Neuronal stem cell (in vitro differentiated cells): Measurements from ENCODE around the gene SYNCRIP.
A peak's percentile ranks its signal among the peaks of the same experiment; 100 is the strongest.

ENCODE experiments used
- DNase-seq: peaks from one replicate; pipeline ENCODE4 v3.0.0-alpha.2; 2013; ENCODE audit warnings: low spot score
- H2AFZ ChIP-seq: one replicate; pipeline ENCODE4 v1.6.1; 2013; ENCODE audit warnings: mild to moderate bottlenecking, low read length, inconsistent platforms
- H2AK5ac ChIP-seq: 2 replicates; pipeline ENCODE4 v1.6.1; 2013; ENCODE audit warnings: low read depth, mild to moderate bottlenecking, inconsistent platforms, low read length, moderate library complexity, mixed read lengths
- H2BK120ac ChIP-seq: 2 replicates; pipeline ENCODE4 v1.6.1; 2013; ENCODE audit warnings: low read depth, mild to moderate bottlenecking, inconsistent platforms, low read length, moderate library complexity, mixed read lengths
- H2BK12ac ChIP-seq: one replicate; pipeline ENCODE4 v1.6.1; 2013; ENCODE audit warnings: low read length, inconsistent platforms
- H2BK15ac ChIP-seq: 2 replicates; pipeline ENCODE4 v1.6.1; 2013; ENCODE audit warnings: mild to moderate bottlenecking, low read length, inconsistent platforms, mixed read lengths
- H2BK5ac ChIP-seq: one replicate; pipeline ENCODE4 v1.6.1; 2013; ENCODE audit warnings: inconsistent platforms, mild to moderate bottlenecking, low read length, moderate library complexity
- H3K14ac ChIP-seq: one replicate; pipeline ENCODE4 v1.6.1; 2013; ENCODE audit warnings: low read length, inconsistent platforms
- H3K18ac ChIP-seq: 2 replicates; pipeline ENCODE4 v1.6.1; 2013; ENCODE audit warnings: low read length, inconsistent platforms
- H3K23ac ChIP-seq: 2 replicates; pipeline ENCODE4 v1.6.1; 2013; ENCODE audit warnings: low read depth, mild to moderate bottlenecking, mixed read lengths, low read length, inconsistent platforms; ENCODE audit not compliant: poor library complexity
- H3K27ac ChIP-seq: replicated peaks from 3 replicates; pipeline ENCODE4 v1.5.1; 2013; ENCODE audit warnings: low read length, inconsistent platforms
- H3K27me3 ChIP-seq, 3 experiments: 2 replicates each; pipeline ENCODE4 v1.6.1; 2013; ENCODE audit warnings: low read length in 3 of 3, mild to moderate bottlenecking in 2 of 3, inconsistent platforms in 1 of 3, low read depth in 1 of 3, mixed read lengths in 1 of 3, moderate library complexity in 1 of 3; ENCODE audit not compliant: control insufficient read depth in 3 of 3, insufficient read depth in 3 of 3
- H3K36me3 ChIP-seq, 2 donors: replicated peaks in 1 of 2; 2 replicates each; pipeline ENCODE4 v1.6.1; 2013; ENCODE audit warnings: low read length in 2 of 2; ENCODE audit not compliant: control insufficient read depth in 2 of 2, insufficient read depth in 2 of 2
- H3K4ac ChIP-seq: 2 replicates; pipeline ENCODE4 v1.6.1; 2013; ENCODE audit warnings: inconsistent platforms, mild to moderate bottlenecking, low read length, moderate library complexity
- H3K4me1 ChIP-seq, 2 donors: 1 replicate in 1 of 2; 2 replicates in 1 of 2; pipeline ENCODE4 v1.6.1; 2013; ENCODE audit warnings: low read length in 2 of 2, low read depth in 1 of 2; ENCODE audit not compliant: control insufficient read depth in 2 of 2, insufficient read depth in 1 of 2
- H3K4me2 ChIP-seq: one replicate; pipeline ENCODE4 v1.6.1; 2013; ENCODE audit warnings: mild to moderate bottlenecking, low read length, inconsistent platforms; ENCODE audit not compliant: insufficient read depth, poor library complexity, severe bottlenecking
- H3K4me3 ChIP-seq, 2 donors: 2 replicates each; pipeline ENCODE4 v1.5.1; 2013; ENCODE audit warnings: low read length in 2 of 2, mild to moderate bottlenecking in 2 of 2, inconsistent platforms in 1 of 2, moderate library complexity in 1 of 2
- H3K79me1 ChIP-seq: one replicate; pipeline ENCODE4 v1.6.1; 2013; ENCODE audit warnings: low read depth, mild to moderate bottlenecking, inconsistent platforms, low read length, moderate library complexity
- H3K9ac ChIP-seq: one replicate; pipeline ENCODE4 v1.6.1; 2013; ENCODE audit warnings: mild to moderate bottlenecking, low read depth, low read length, inconsistent platforms; ENCODE audit not compliant: poor library complexity
- H3K9me3 ChIP-seq, 2 donors: replicated peaks in 1 of 2; 2 replicates each; pipeline versions ENCODE3 to v1.6.1; 2013; ENCODE audit warnings: low read length in 2 of 2, mild to moderate bottlenecking in 2 of 2, inconsistent platforms in 1 of 2, low read depth in 1 of 2, mixed read lengths in 1 of 2, moderate library complexity in 1 of 2; ENCODE audit not compliant: control insufficient read depth in 2 of 2, insufficient read depth in 1 of 2
- H4K8ac ChIP-seq: one replicate; pipeline ENCODE4 v1.6.1; 2013; ENCODE audit warnings: low read depth, mild to moderate bottlenecking, inconsistent platforms, low read length, moderate library complexity
- H4K91ac ChIP-seq: one replicate; pipeline ENCODE4 v1.6.1; 2013; ENCODE audit warnings: low read length, low read depth, mild to moderate bottlenecking, inconsistent platforms; ENCODE audit not compliant: poor library complexity
- WGBS, 2 donors: extraction: QIAGEN DNeasy Blood & Tissue Kit; methylation state at CpG; one replicate each; pipeline ENCODE4 v1.1.7; 2013; ENCODE audit warnings: missing lambda C conversion rate in 2 of 2, mixed read lengths in 1 of 2; ENCODE audit not compliant: insufficient read length in 2 of 2, insufficient replicate concordance in 1 of 2; ENCODE audit errors: extremely low coverage in 2 of 2; 5-methylcytosine and 5-hydroxymethylcytosine counted together

SYNCRIP gene

GRCh38 chr6:85677234-85677956 is 34.7 kb upstream of the SYNCRIP start:
- H3K23ac ChIP-seq = no peak overlapping the region
- DNase-seq = no peak
- H2AFZ ChIP-seq = no peak overlapping the region
- no peak overlapping the region for H2AK5ac ChIP-seq
- H3K27ac ChIP-seq = no peak overlapping the region
- peak overlapping the region; percentile 37 for H3K4me2 ChIP-seq
- no peak overlapping the region for H3K9ac ChIP-seq
- peaks cover 4 to 52% of the 10 kb centered on the region in 2 donors for H3K36me3 ChIP-seq
- no peak overlapping the region for H2BK12ac ChIP-seq
- no peak overlapping the region for H2BK120ac ChIP-seq
- H3K9me3 ChIP-seq = no peaks in the 10 kb centered on the region
- no peaks in the 10 kb centered on the region for H3K27me3 ChIP-seq
- H4K8ac ChIP-seq = no peak overlapping the region
- H3K4ac ChIP-seq = no peak overlapping the region
- H4K91ac ChIP-seq = no peak overlapping the region
- no CpG with 5 or more reads among the region's 12 CpGs for WGBS, 2 donors
- no peak overlapping the region for H3K18ac ChIP-seq
- no peak overlapping the region for H2BK5ac ChIP-seq
- H2BK15ac ChIP-seq = no peak overlapping the region
- H3K14ac ChIP-seq = no peak overlapping the region
- peaks cover 2% of the 10 kb centered on the region for H3K79me1 ChIP-seq
- peaks cover 4 to 12% of the 10 kb centered on the region in 2 donors for H3K4me1 ChIP-seq
- peak overlapping the region; percentile 90 to 95 for H3K4me3 ChIP-seq

DNA sequence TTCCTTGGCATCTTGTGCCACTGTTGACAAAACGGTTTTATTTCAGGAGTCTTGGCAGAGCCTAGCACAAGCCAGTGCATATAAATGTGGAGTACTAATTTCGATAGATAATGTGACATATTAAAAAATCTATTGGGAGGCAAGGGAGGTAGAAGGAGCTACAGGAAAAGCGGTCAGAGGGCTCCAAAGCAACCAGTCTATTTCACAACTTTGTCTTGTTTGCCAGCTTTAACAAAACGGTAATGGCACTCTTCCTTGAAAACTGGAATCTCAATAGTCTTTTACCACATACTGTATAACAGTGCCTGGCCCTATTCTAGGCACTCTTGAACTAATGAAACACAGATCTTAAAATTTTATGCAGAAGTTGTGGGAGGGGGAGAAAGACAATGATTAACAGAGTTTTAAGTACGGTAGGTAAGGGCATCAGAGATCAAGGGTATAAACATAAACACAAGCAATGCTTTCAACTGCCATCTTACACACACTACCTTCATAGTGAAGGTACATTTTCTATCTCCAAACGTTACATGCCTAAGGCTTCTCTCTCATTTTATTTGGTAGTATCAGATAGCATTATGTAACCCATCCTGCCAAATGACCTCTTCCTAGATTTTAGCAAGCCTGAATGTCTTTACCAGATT is 33.5 kb upstream of the SYNCRIP start:
- H3K4me2 ChIP-seq = peak overlapping the region; percentile 51
- WGBS, 2 donors = no CpG with 5 or more reads among the region's 6 CpGs
- DNase-seq = no peak
- H3K4ac ChIP-seq = no peak overlapping the region
- no peak overlapping the region for H2BK15ac ChIP-seq
- no peak overlapping the region for H2BK120ac ChIP-seq
- no peak overlapping the region for H4K8ac ChIP-seq
- H2AFZ ChIP-seq = no peak overlapping the region
- no peak overlapping the region for H3K23ac ChIP-seq
- no peak overlapping the region for H2AK5ac ChIP-seq
- H3K9ac ChIP-seq = no peak overlapping the region
- H3K14ac ChIP-seq = no peak overlapping the region
- H3K79me1 ChIP-seq = no peaks in the 10 kb centered on the region
- peak overlapping the region in 1 of 2 donors; percentile 90 for H3K4me3 ChIP-seq
- H3K4me1 ChIP-seq = peaks cover 4 to 12% of the 10 kb centered on the region in 2 donors
- H4K91ac ChIP-seq = no peak overlapping the region
- H3K27me3 ChIP-seq = no peaks in the 10 kb centered on the region
- H3K27ac ChIP-seq = no peak overlapping the region
- H3K36me3 ChIP-seq = peaks cover 4 to 58% of the 10 kb centered on the region in 2 donors
- no peak overlapping the region for H2BK12ac ChIP-seq
- H3K9me3 ChIP-seq = no peaks in the 10 kb centered on the region
- H2BK5ac ChIP-seq = no peak overlapping the region
- no peak overlapping the region for H3K18ac ChIP-seq

DNA sequence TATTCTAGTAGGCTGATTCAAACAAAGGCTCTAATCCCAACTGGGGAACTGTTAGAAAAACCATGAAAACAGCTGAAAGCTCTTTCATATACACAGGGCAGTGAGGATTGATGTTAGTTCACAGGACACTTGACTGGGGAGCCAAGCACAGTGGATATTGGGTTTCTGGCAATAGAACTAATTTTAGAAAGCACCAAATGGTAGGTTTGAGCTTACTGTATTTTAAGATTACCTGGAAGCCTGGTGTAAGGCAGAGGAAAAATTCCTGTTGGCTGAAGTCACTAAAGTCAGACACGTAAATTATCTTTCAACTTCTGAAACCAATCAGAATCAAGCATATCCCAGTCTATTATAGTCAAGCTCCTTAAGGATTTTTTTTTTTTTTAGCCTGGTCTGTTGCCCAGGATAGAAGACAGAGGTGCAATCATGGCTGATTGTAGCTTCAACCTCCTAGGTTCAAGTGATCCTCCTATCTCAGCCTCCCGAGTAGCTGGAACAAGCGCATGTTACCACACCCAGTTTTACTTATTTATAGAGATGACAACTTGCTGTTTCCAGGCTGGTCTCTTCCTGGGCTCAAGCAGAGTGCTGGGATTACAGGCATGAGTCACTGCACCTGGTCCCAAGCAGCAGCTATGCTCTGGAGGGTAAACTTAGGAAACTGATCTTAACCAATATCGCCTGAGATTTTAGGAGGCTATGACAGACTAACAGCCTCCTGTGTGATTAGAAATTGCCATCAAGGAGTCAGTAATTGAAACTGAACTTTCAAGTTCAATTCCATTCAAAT is 32.5 kb upstream of the SYNCRIP start:
- Histone ChIP-seq H3K14ac (no peak overlapping the region), H4K91ac (no peak overlapping the region), H3K36me3 (peaks cover 4 to 58% of the 10 kb centered on the region in 2 donors), H3K9me3 (no peaks in the 10 kb centered on the region), H3K4ac (no peak overlapping the region), H2BK15ac (no peak overlapping the region), H3K23ac (no peak overlapping the region), H2BK120ac (no peak overlapping the region), H2BK12ac (no peak overlapping the region), H3K4me1 (peaks cover 4 to 12% of the 10 kb centered on the region in 2 donors), H2BK5ac (no peak overlapping the region), H3K18ac (no peak overlapping the region), H3K9ac (no peak overlapping the region), H2AK5ac (no peak overlapping the region), H3K27ac (no peak overlapping the region), H3K27me3 (no peaks in the 10 kb centered on the region), H2AFZ (no peak overlapping the region), H3K4me3 (peak overlapping the region in 1 of 2 donors; percentile 90), H3K4me2 (no peak overlapping the region), H3K79me1 (no peaks in the 10 kb centered on the region), H4K8ac (no peak overlapping the region)
- DNase-seq = no peak
- no CpG with 5 or more reads among the region's 4 CpGs for WGBS, 2 donors

- Histone ChIP-seq H4K91ac (no peak overlapping the region), H2AK5ac (no peak overlapping the region), H3K79me1 (no peaks in the 10 kb centered on the region), H3K23ac (no peak overlapping the region), H3K9me3 (no peaks in the 10 kb centered on the region), H3K18ac (no peak overlapping the region), H3K4me3 (no peak overlapping the region), H4K8ac (no peak overlapping the region), H3K9ac (no peak overlapping the region), H3K4ac (no peak overlapping the region), H3K14ac (no peak overlapping the region), H2BK5ac (no peak overlapping the region), H2BK120ac (no peak overlapping the region), H3K4me2 (no peak overlapping the region), H3K36me3 (peaks cover 4 to 58% of the 10 kb centered on the region in 2 donors), H3K27ac (no peak overlapping the region), H2BK12ac (no peak overlapping the region), H3K27me3 (no peaks in the 10 kb centered on the region), H2AFZ (no peak overlapping the region), H3K4me1 (peaks cover 4 to 12% of the 10 kb centered on the region in 2 donors), H2BK15ac (no peak overlapping the region)
- no peak for DNase-seq
Measured at GRCh38 chr6:85674604-85675003, 31.9 kb upstream of the SYNCRIP start.
